HEK293T (cell line): ENCODE measurements around the gene MOGAT1.

Experiments
- BHLHE40 ChIP-seq: fragments of 450-650 bp; IDR thresholded peaks from 2 replicates; pipeline ENCODE4 v1.6.1; 2016; ENCODE audit warnings: mild to moderate bottlenecking, moderate library complexity, borderline replicate concordance
- FOXA1 ChIP-seq: fragments of 450-650 bp; IDR thresholded peaks from 2 replicates; pipeline ENCODE4 v1.6.1; 2016; ENCODE audit warnings: mild to moderate bottlenecking
- FOXK2 ChIP-seq: fragments of 450-650 bp; IDR thresholded peaks from 2 replicates; pipeline ENCODE4 v1.6.1; 2016; ENCODE audit warnings: mild to moderate bottlenecking
- LEF1 ChIP-seq: fragments of 450-650 bp; IDR thresholded peaks from 2 replicates; pipeline ENCODE4 v1.6.1; 2017; ENCODE audit warnings: mild to moderate bottlenecking, borderline replicate concordance
- TF ChIP-seq, protein P1 (sequence below): fragments of 450-650 bp; IDR thresholded peaks from 2 replicates; pipeline ENCODE4 v1.6.1; 2016

DNA sequence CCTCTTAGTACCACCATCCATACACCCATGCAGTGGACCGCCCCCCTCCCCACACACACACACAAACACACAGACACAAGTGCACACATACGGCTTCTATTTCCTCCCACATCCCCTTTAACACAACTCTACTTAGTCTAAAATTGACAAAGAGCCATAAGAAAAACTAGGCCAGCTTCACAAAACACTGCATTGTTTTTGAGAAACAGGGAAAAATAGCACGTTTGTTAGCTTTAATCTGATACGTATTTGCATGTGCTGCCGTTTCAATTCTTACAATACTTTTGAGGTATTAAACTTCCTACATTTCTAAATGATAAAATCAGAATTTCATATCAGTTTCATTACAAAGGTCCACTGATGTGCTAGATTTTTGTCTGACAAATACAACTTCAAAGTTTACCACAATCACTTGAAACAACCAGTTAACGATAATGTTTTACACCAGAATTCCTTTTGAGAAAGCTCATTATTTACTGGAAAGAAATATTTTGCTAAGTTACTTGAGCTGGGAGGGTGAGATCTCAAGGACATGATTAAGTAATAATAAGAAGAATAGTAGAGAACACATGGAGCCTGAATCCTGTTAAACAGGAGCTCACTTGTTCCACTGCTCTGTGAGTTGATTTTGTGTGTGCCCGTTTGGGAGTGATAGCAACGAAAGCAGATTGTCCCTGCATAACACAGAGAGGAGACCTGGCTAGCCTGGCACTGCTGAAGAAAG is 74.5 kb downstream of the MOGAT1 start:
- TF ChIP-seq BHLHE40 (no peak), FOXA1 (no peak), LEF1 (no peak), FOXK2 (no peak)
- TF ChIP-seq, protein P1, sequence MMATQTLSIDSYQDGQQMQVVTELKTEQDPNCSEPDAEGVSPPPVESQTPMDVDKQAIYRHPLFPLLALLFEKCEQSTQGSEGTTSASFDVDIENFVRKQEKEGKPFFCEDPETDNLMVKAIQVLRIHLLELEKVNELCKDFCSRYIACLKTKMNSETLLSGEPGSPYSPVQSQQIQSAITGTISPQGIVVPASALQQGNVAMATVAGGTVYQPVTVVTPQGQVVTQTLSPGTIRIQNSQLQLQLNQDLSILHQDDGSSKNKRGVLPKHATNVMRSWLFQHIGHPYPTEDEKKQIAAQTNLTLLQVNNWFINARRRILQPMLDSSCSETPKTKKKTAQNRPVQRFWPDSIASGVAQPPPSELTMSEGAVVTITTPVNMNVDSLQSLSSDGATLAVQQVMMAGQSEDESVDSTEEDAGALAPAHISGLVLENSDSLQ = no peak
